H9 (cell line): ENCODE results near the gene LZTR1. TPM values are rescaled to one million over a fixed set of nuclear protein-coding genes. Genes with fewer than 3 reads are reported as not detected.

Experiments
- DNase-seq: peaks from one replicate; pipeline ENCODE4 v3.0.0-alpha.2; 2017
- H2AFZ ChIP-seq: one replicate; pipeline ENCODE4 v1.6.1; 2013; ENCODE audit warnings: mild to moderate bottlenecking, low read length, control low read depth, moderate library complexity
- H2AK5ac ChIP-seq: 2 replicates; pipeline ENCODE4 v1.6.1; 2013; ENCODE audit warnings: low read length, control low read depth, mixed read lengths; ENCODE audit not compliant: insufficient read length
- H2BK120ac ChIP-seq: one replicate; pipeline ENCODE4 v1.6.1; 2013; ENCODE audit warnings: low read depth, mild to moderate bottlenecking, low read length, control low read depth, inconsistent platforms; ENCODE audit not compliant: poor library complexity, severe bottlenecking
- H2BK12ac ChIP-seq: 2 replicates; pipeline ENCODE4 v1.6.1; 2013; ENCODE audit warnings: low read length, control low read depth, mixed read lengths, low read depth; ENCODE audit not compliant: insufficient read length
- H2BK15ac ChIP-seq: 2 replicates; pipeline ENCODE4 v1.6.1; 2013; ENCODE audit warnings: low read depth, low read length, control low read depth
- H2BK20ac ChIP-seq: one replicate; pipeline ENCODE4 v1.6.1; 2013; ENCODE audit warnings: low read depth, mild to moderate bottlenecking, low read length, control low read depth, inconsistent platforms; ENCODE audit not compliant: poor library complexity, severe bottlenecking
- H2BK5ac ChIP-seq: 2 replicates; pipeline ENCODE4 v1.6.1; 2013; ENCODE audit warnings: low read length, control low read depth, mixed read lengths; ENCODE audit not compliant: insufficient read length
- H3K14ac ChIP-seq: 2 replicates; pipeline ENCODE4 v1.6.1; 2013; ENCODE audit warnings: low read length, control low read depth; ENCODE audit not compliant: insufficient read depth
- H3K18ac ChIP-seq: 2 replicates; pipeline ENCODE4 v1.6.1; 2013; ENCODE audit warnings: low read depth, mild to moderate bottlenecking, mixed read lengths, low read length, control low read depth; ENCODE audit not compliant: insufficient read length
- H3K23ac ChIP-seq: 2 replicates; pipeline ENCODE4 v1.6.1; 2013; ENCODE audit warnings: low read length, control low read depth, mixed read lengths, low read depth; ENCODE audit not compliant: insufficient read length
- H3K23me2 ChIP-seq: 2 replicates; pipeline ENCODE4 v1.6.1; 2013; ENCODE audit warnings: low read depth, mild to moderate bottlenecking, mixed read lengths, low read length, control low read depth; ENCODE audit not compliant: insufficient read length, poor library complexity, severe bottlenecking
- H3K27ac ChIP-seq: 2 replicates; pipeline ENCODE4 v1.5.1; 2013; ENCODE audit warnings: low read length, control low read depth, mixed read lengths, low read depth; ENCODE audit not compliant: insufficient read length
- H3K27me3 ChIP-seq: 2 replicates; pipeline ENCODE4 v1.6.1; 2013; ENCODE audit warnings: low read length, control low read depth, inconsistent platforms; ENCODE audit not compliant: insufficient read depth
- H3K4ac ChIP-seq: 2 replicates; pipeline ENCODE4 v1.6.1; 2013; ENCODE audit warnings: low read depth, mild to moderate bottlenecking, control low read depth, inconsistent platforms, low read length, moderate library complexity
- H3K4me1 ChIP-seq: 2 replicates; pipeline ENCODE4 v1.6.1; 2013; ENCODE audit warnings: low read length, control low read depth, inconsistent platforms; ENCODE audit not compliant: insufficient read depth
- H3K4me2 ChIP-seq: 2 replicates; pipeline ENCODE4 v1.6.1; 2013; ENCODE audit warnings: low read length, control low read depth, mixed read lengths; ENCODE audit not compliant: insufficient read length, insufficient read depth
- H3K56ac ChIP-seq: 2 replicates; pipeline ENCODE4 v1.6.1; 2013; ENCODE audit warnings: low read depth, mild to moderate bottlenecking, mixed read lengths, low read length, control low read depth; ENCODE audit not compliant: insufficient read length
- H3K79me1 ChIP-seq: 2 replicates; pipeline ENCODE4 v1.6.1; 2013; ENCODE audit warnings: low read depth, mild to moderate bottlenecking, moderate library complexity, low read length, control low read depth, inconsistent platforms; ENCODE audit not compliant: insufficient read depth, poor library complexity, severe bottlenecking
- H3K79me2 ChIP-seq: 2 replicates; pipeline ENCODE4 v1.6.1; 2013; ENCODE audit warnings: low read length, control low read depth, inconsistent platforms; ENCODE audit not compliant: insufficient read depth
- H3K9ac ChIP-seq: 2 replicates; pipeline ENCODE4 v1.6.1; 2013; ENCODE audit warnings: low read length, control low read depth, mixed read lengths; ENCODE audit not compliant: insufficient read length; ENCODE audit errors: extremely low read depth
- H3K9me3 ChIP-seq: one replicate; pipeline ENCODE4 v1.6.1; 2013; ENCODE audit warnings: low read depth, low read length, inconsistent platforms; ENCODE audit not compliant: control insufficient read depth
- H3T11ph ChIP-seq: one replicate; pipeline ENCODE4 v1.6.1; 2013; ENCODE audit warnings: mild to moderate bottlenecking, low read length, control low read depth, inconsistent platforms
- H4K20me1 ChIP-seq: one replicate; pipeline ENCODE4 v1.6.1; 2013; ENCODE audit not compliant: control insufficient read depth, insufficient read length, insufficient read depth
- H4K5ac ChIP-seq: 2 replicates; pipeline ENCODE4 v1.6.1; 2013; ENCODE audit warnings: low read depth, mild to moderate bottlenecking, mixed read lengths, low read length, control low read depth; ENCODE audit not compliant: insufficient read length
- H4K8ac ChIP-seq: replicated peaks from 2 replicates; pipeline ENCODE4 v1.6.1; 2013; ENCODE audit warnings: low read length, control low read depth, mixed read lengths, low read depth; ENCODE audit not compliant: insufficient read length
- H4K91ac ChIP-seq: 2 replicates; pipeline ENCODE4 v1.6.1; 2013; ENCODE audit warnings: low read depth, mild to moderate bottlenecking, moderate library complexity, mixed read lengths, low read length, control low read depth; ENCODE audit not compliant: insufficient read length
- H3K27ac Mint-ChIP-seq, 3 experiments: 2 replicates in 2 of 3; 3 replicates in 1 of 3; pipeline ENCODE4 v1.8.0; 2020 to 2021; ENCODE audit warnings: mixed read lengths in 3 of 3, mild to moderate bottlenecking in 1 of 3, moderate library complexity in 1 of 3
- H3K27me3 Mint-ChIP-seq: 2 replicates; pipeline ENCODE4 v1.8.0; 2021; ENCODE audit warnings: low read depth, mild to moderate bottlenecking, moderate library complexity, mixed read lengths
- H3K36me3 Mint-ChIP-seq, 3 experiments: 2 replicates in 2 of 3; 3 replicates in 1 of 3; pipeline ENCODE4 v1.8.0; 2020 to 2021; ENCODE audit warnings: low read depth in 3 of 3, mixed read lengths in 3 of 3; ENCODE audit not compliant: insufficient read depth in 1 of 3
- H3K4me1 Mint-ChIP-seq, 2 experiments: 2 replicates each; pipeline ENCODE4 v1.8.0; 2020; ENCODE audit warnings: mixed read lengths in 2 of 2
- H3K4me3 Mint-ChIP-seq, 2 experiments: 2 replicates in 1 of 2; 3 replicates in 1 of 2; pipeline ENCODE4 v1.8.0; 2020 to 2021; ENCODE audit warnings: mild to moderate bottlenecking in 2 of 2, mixed read lengths in 2 of 2, moderate library complexity in 1 of 2
- H3K9me3 Mint-ChIP-seq, 2 experiments: 2 replicates in 1 of 2; 3 replicates in 1 of 2; pipeline ENCODE4 v1.8.0; 2020; ENCODE audit warnings: mild to moderate bottlenecking in 2 of 2, mixed read lengths in 2 of 2, moderate library complexity in 1 of 2
- CTCF ChIP-seq: fragments of 200-600 bp; sonication (generic); conservative IDR thresholded peaks from 3 replicates; pipeline ENCODE4 v1.8.0; 2021; ENCODE audit warnings: antibody characterized with exemption, mild to moderate bottlenecking
- WGBS: extraction: QIAGEN DNeasy Blood & Tissue Kit; methylation state at CpG from one replicate; pipeline ENCODE4 v1.1.7; 2013; ENCODE audit warnings: missing lambda C conversion rate, low lambda C conversion rate, mixed read lengths; ENCODE audit not compliant: insufficient read length; ENCODE audit errors: extremely low coverage; 5-methylcytosine and 5-hydroxymethylcytosine counted together
- total RNA-seq: library from RNA; stranded (reverse); gene quantifications from 2 replicates; pipeline ENCODE4 v1.2.1, GENCODE V29; 2021

The LZTR1 gene
- total RNA-seq, 1 experiment from 2014 or later = 47.0 TPM

- no peak overlapping the region for H3K27ac ChIP-seq
- WGBS = no CpG with 5 or more reads among the region's 23 CpGs
- Mint-ChIP-seq H3K4me1 (peaks cover 0 to under 1% of the 10 kb centered on the region in 2 experiments; a peak in 1 of 4 replicates), H3K9me3 (no peaks in the 10 kb centered on the region), H3K36me3 (peaks cover 2 to 23% (median 8%) of the 10 kb centered on the region in 3 experiments; a peak in 5 of 7 replicates), H3K27me3 (no peaks in the 10 kb centered on the region), H3K4me3 (no peak overlapping the region; a peak in 1 of 5 replicates), H3K27ac (peak overlapping the region in 1 of 3 experiments; percentile 23; a peak in 1 of 7 replicates)
- H3K27me3 ChIP-seq = no peaks in the 10 kb centered on the region
- no peak for DNase-seq
- no peak overlapping the region for H3K18ac ChIP-seq
- H3K79me2 ChIP-seq = no peaks in the 10 kb centered on the region
- no peak overlapping the region for H3K56ac ChIP-seq
- no peak overlapping the region for H3K23ac ChIP-seq
- no peak overlapping the region for H2BK20ac ChIP-seq
- no peaks in the 10 kb centered on the region for H3K23me2 ChIP-seq
- H3K79me1 ChIP-seq = no peaks in the 10 kb centered on the region
- H3K4me2 ChIP-seq = no peak overlapping the region
- no peak overlapping the region for H2AFZ ChIP-seq
- H2BK5ac ChIP-seq = no peak overlapping the region
- no peak overlapping the region for H3K14ac ChIP-seq
- no peak overlapping the region for H2BK120ac ChIP-seq
- H2BK15ac ChIP-seq = no peak overlapping the region
- TF ChIP-seq CTCF = no peak
- H3T11ph ChIP-seq = no peak overlapping the region
- no peak overlapping the region for H3K9ac ChIP-seq
- no peak overlapping the region for H3K4ac ChIP-seq
- H4K5ac ChIP-seq = no peak overlapping the region
- H4K8ac ChIP-seq = no peak overlapping the region
- no peaks in the 10 kb centered on the region for H4K20me1 ChIP-seq
- H3K9me3 ChIP-seq = no peaks in the 10 kb centered on the region
- H2AK5ac ChIP-seq = no peak overlapping the region
- H3K4me1 ChIP-seq = no peaks in the 10 kb centered on the region
- H2BK12ac ChIP-seq = no peak overlapping the region
- no peak overlapping the region for H4K91ac ChIP-seq
These were observed 13.4 kb downstream of the LZTR1 start for GRCh38 chr22:20995329-20996030.
